Mammary epithelial cell (primary cell): Measurements from ENCODE around the gene MAGEA2B.
"Not testable (repeated sequence)": the region's sequence is repeated elsewhere in the genome, so short reads cannot be mapped to it uniquely, and the experiment has no call there.

Experiments used
- CTCF ChIP-seq, 2 donors: IDR thresholded peaks in 1 of 2; conservative IDR thresholded peaks in 1 of 2; 2 replicates each; pipeline ENCODE4 v1.5.1; 2011 to 2012; ENCODE audit warnings: inconsistent platforms in 2 of 2, low read length in 2 of 2, mild to moderate bottlenecking in 2 of 2, control low read depth in 1 of 2, low read depth in 1 of 2; ENCODE audit not compliant: insufficient read depth in 1 of 2; ENCODE audit errors: extremely low read depth in 1 of 2
- EZH2 ChIP-seq: IDR thresholded peaks from 2 replicates; pipeline ENCODE4 v1.6.1; 2012; ENCODE audit warnings: low read length, inconsistent platforms, borderline replicate concordance

GRCh38 chrX:152706500-152706899 lies 7.9 kb upstream of the MAGEA2B start:
- not testable (repeated sequence) for TF ChIP-seq CTCF (conservative IDR thresholded peaks at IDR 0.05 in 1 of 2, IDR thresholded peaks at IDR 0.05 in 1 of 2; ENCODE audit: extremely low read depth in 1 of 2, insufficient read depth in 1 of 2, low read depth in 1 of 2, low read length in 2 of 2); EZH2
